ENCODE measurements around the gene RND2.

The RND2 gene

DNA sequence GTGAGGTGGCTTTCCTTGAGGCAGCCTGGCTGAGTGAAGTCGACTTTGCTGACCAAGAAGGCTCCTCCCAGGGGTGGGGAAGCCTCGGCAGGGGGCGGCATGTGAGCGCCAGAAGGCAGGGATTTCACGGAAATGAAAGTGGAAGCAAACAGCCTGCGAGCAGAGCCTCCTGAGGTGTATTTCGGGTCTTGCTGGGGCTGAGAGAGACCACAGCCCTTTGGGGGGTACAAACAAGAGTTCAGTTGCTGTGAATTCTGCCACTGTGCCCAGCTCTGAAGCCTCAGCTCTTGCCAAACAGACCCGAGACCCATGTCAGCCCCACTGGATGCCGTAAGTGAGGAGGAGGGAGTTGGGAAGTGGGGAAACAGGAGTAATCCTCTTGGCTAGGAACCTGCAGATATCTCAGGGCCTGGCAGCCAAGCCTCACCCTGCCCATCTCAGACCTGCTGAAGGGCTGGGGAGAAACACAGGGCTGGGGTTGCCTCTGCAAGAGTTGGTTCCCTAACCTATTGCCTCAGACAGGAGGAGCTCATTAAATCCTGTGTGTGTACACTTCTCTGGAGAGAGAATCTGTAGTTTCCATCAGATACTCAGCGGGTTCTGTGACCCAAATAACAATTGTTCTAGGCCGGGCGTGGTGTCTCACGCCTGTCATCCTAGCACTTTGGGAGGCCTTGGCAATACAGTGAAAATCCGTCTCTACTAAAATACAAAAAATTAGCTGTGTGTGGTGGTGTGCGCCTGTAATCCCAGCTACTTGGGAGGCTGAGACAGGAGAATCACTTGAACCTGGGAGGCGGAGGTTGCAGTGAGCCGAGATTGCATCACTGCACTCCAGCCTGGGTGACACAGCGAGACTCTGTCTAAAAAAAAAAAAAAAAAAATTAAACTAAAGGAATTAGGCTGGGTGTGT lies 18.1 kb upstream of the RND2 start, which contains the start of gene IFI35:
TSS of gene IFI35 (plus strand) at position 146 of the 913 bp plus-strand sequence. CDS start at position 310, 164 bp downstream.
- peak; percentile 85 for DNase-seq

DNA sequence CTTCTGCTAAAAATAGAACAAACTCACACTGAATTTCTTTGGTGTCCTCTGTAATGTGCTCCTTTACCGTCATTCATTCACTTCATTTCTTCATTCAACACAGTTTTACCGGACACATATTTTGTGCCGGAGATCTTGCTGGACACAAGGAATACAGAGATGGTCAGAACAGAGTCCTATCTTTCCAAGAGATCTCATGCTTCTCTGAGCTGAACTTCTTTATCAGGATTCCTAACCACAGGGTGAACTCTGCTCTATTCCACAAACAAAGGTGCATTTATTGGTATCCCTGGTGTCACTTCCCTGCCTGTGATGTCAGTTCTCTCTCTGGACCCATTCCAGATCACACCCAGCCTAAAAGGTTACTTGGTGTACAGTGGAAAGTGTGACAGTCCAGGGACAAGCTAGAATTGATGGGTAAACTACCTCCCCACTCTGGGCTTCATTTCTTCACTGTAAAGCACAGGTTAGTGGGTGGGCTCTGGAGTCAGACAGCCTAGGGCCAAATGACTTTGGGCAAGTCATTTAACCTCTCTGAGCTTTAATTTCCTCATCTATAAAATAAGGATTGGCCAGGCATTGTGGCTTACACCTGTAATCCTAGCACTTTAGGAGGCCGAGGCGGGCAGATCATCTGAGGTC lies 14.2 kb upstream of the RND2 start:
- DNase-seq = no peak

DNA sequence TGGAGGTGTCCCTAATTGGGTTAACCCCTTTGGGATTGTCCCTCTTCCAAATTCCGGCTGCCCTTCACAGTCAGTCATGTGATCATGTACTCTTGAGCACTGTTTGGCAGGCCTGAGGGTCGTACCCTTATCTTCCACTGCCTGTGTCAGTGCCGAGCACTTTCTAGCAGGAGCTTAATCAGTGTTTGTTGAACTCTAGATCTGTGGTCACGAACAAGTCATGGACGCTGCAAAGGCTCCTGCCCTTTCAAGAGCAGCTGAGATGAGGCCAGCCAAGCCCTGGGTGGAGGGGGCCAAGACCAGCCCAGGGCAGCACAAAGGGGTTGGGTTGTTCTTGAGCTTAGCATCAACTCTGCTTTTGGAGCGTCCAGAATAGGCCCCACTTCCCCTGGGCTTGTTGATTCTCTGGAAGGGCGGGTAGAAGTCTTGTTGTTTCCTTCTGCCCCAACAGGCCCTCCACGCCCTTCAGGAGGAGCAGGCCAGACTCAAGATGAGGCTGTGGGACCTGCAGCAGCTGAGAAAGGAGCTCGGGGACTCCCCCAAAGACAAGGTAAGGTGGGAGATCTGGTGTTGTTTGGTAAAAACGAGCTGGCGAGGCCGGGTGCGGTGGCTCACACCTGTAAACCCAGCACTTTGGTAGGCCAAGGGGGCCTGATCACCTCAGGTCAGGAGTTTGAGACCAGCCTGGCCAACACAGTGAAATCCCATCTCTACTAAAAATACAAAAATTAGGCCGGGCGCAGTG lies 13.1 kb upstream of the RND2 start:
- DNase-seq = peak; percentile 77

DNA sequence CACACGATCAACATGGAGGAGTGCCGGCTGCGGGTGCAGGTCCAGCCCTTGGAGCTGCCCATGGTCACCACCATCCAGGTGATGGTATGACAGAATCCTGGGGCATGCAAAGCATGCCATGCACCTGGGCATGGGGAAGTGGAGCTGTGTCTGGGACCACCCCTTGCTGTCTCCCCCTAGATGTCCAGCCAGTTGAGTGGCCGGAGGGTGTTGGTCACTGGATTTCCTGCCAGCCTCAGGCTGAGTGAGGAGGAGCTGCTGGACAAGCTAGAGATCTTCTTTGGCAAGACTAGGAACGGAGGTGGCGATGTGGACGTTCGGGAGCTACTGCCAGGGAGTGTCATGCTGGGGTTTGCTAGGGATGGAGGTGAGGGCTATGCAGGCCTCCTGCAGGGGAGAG lies 11.7 kb upstream of the RND2 start:
- DNase-seq = no peak

DNA sequence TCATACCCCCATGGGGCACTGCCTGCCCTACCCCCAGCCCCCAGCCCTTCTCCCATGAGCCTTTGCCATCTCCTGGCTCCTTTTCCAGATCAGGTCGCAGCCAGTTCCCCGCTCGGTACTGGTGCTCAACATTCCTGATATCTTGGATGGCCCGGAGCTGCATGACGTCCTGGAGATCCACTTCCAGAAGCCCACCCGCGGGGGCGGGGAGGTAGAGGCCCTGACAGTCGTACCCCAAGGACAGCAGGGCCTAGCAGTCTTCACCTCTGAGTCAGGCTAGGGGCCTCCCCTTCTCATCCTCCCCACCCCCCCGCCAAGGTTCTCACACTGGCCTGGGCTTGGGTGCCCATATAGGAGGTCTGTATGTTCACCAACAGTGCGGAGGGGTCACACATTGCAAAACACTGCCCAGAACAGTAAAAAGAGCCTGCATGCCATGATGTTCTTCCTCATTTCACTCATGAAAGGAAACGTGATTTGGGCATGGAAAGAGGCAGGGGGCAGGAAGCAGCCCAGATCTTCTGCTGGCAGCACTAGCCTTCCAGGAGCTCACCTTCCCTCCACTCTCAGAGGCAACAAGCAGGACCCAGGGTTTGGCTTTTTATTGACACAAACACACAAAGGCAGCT lies 10.9 kb upstream of the RND2 start:
- no peak for DNase-seq

GRCh38 chr17:43014649-43015542 lies 10.1 kb upstream of the RND2 start:
- DNase-seq = no peak

GRCh38 chr17:43015579-43015978 lies 9.5 kb upstream of the RND2 start:
- no peak for DNase-seq

GRCh38 chr17:43016216-43016615 lies 8.8 kb upstream of the RND2 start:
- no peak for DNase-seq

GRCh38 chr17:43018008-43018853 lies 6.8 kb upstream of the RND2 start:
- no peak for DNase-seq

DNA sequence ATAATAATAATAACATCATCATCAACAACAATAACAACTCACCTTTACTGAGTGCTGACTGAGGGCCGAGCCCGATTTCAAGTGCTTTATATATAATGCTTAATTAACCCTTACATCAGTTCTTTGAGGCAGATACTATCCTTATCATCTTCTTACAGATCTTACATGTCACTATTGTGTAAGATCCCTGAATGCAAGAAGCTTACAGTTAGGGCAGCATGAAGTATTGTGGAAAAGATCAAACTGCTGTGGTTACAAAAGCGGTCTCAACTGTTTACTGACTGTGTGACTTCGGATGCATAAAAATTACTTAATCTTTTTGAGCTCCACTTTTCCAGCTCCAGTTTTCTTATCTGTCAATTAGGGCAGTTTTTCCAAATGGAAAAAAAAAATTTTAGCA lies 6.1 kb upstream of the RND2 start:
- peak; percentile 62 for DNase-seq

- DNase-seq = peak; percentile 53
Observed at GRCh38 chr17:43019418-43019817, 5.6 kb upstream of the RND2 start.

- no peak for DNase-seq
Observed at GRCh38 chr17:43020030-43020621, 4.9 kb upstream of the RND2 start.

- peak; percentile 76 for DNase-seq
Observed at GRCh38 chr17:43020789-43021740, 4.0 kb upstream of the RND2 start.

DNA sequence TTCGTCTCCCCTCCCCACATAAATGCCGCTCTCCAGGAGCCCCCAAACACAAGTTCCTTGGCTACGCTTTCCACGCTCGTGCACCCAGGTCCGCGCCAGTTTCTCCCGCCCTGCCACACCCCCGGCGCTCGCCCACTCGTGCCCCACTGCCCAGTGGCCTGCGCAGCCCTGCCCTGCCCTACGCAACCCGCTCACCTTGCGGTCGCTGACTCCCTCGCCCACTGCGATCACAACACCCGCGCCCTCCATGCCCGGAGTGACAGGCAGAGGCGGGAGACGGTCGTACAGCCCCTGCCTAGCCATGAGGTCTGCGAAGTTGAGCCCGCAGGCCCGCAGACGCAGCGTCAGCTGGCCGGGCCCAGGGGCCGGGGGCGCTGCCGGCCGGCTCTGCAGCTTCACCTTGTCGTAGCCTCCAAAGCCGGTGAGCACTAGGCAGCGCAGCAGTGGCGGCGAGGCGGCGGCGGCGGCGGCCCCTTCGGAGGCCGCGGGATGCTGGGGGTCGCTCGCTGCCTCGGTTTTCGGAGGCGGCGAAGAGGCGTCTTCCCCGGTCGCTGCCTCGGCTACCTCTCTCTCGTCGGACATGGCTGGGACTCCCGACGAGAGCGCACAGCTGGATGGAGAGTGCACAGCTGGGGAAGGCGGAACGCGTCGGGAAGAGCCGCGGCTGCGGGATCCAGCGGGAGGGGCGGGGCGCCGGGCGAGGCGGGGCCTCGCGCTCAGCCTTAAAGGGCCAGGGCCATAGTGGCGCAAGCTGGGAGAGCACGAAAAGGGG lies 3.1 kb upstream of the RND2 start, which contains the start of gene VAT1:
TSS of gene VAT1 (minus strand) at position 645 of the 772 bp plus-strand sequence. CDS start at position 582, 63 bp downstream.
- peak; percentile 67 for DNase-seq

GRCh38 chr17:43025290-43025657 lies 243 bp downstream of the RND2 start:
- no peak for DNase-seq

GRCh38 chr17:43025766-43026537 lies 921 bp downstream of the RND2 start:
- no peak for DNase-seq

- no peak for DNase-seq
Observed at GRCh38 chr17:43026595-43026994, 1.6 kb downstream of the RND2 start.

Data from hematopoietic multipotent progenitor cell treated with erythropoietin and hydrocortisone succinate and interleukin-3 and kit ligand, for 8 days (in vitro differentiated cells).